ENCODE data around the gene ANAPC4.
A peak's percentile ranks its signal among the peaks of the same experiment; 100 is the strongest.
"Not testable (repeated sequence)": the region's sequence is repeated elsewhere in the genome, so short reads cannot be mapped to it uniquely, and the experiment has no call there.

ANAPC4 gene

GRCh38 chr4:25376754-25377571 is at the start of gene ANAPC4:
Gene ANAPC4 (plus strand): TSS chr4:25377263. CDS start chr4:25377428, 165 bp downstream.
- peak; percentile 17 to 94 (median 80) for DNase-seq

GRCh38 chr4:25328463-25328862 is 48.6 kb upstream of the ANAPC4 start:
- DNase-seq = not testable (repeated sequence)

GRCh38 chr4:25330335-25330734 is 46.7 kb upstream of the ANAPC4 start:
- no peak for DNase-seq

GRCh38 chr4:25330905-25331808 is 45.9 kb upstream of the ANAPC4 start:
- DNase-seq = peak in 3 of 56 donors; percentile 2 to 3 (median 2)

- no peak for DNase-seq
Measured at GRCh38 chr4:25343671-25344070, 33.4 kb upstream of the ANAPC4 start.

DNA sequence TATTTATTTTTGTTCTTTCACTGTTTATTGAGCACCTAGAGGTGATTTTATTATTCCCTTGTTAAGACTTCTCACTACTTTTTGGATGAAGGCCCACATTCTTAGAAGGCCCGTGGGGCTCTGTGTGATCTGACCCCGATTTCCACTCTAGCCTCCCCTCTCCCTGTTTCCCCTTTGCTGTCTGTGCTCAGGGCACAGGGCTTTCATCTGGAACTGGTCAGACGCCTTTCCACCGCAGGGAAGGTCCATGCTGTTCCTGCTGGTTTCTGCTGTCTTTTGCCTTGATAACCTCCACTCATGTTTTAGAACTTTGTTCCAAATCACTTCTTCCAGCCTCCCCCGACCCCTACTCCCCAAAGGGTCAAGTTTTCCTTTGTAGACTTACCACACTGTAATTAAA is 31.3 kb upstream of the ANAPC4 start:
- DNase-seq = no peak

DNA sequence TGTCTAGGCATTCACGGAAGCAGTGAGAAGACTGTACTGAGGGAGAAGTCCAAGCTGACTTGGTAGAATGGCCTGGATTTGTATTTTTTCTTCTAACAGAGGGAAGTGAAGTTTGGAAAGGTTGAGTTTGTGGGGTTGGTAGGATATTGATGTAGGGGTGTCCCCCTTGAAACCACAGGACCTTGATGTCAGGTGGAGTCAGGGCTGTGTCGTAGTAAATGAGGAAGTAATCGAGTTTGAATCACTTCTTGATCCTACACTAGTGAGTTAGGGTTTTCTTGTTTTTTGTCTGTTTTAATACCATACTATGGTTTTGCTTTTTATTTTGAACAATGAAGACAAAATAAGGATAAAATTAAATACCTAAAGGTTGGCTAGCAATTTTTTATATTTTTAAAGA is 30.1 kb upstream of the ANAPC4 start:
- no peak for DNase-seq

GRCh38 chr4:25347473-25347872 is 29.6 kb upstream of the ANAPC4 start:
- DNase-seq = no peak

- no peak for DNase-seq
Measured at GRCh38 chr4:25347971-25348370, 29.1 kb upstream of the ANAPC4 start.

DNA sequence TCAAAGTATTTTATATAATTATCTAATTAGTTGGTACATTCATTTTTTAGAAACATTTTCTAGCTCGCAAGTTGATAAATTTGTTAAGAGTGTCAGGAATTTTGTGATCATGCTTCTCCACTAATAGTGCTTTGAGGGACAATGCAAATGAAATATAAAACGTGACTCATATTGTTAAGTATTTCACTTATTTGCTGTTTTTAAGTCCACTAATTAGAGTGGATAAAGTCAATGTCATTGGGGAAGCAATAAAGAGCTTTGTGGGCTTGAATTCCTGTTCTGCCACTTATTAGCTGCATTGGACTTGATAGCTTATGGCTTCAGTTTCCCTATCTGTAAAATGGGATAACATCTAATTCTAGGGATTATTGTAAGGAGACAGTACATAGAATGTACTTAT is 26.5 kb upstream of the ANAPC4 start:
- no peak for DNase-seq

- no peak for DNase-seq
Measured at GRCh38 chr4:25351777-25352416, 25.2 kb upstream of the ANAPC4 start.

DNA sequence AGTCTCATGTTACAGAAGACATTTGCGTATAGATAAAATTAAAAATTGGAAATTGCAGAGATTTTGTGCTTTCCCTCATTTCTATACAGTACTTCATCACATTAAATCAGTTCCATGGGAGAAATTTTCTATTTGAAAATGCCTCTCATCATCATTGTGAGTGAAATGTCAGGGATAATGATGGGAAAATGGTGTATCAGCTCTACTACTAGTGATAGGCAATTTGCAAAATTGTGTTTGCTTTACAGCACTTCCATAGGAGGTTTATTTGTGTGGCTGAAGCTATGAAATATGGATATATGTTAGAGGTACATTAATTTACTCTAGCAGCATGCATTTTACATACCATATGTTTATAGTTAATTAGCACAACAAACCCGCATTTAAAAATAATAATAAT is 21.0 kb upstream of the ANAPC4 start:
- no peak for DNase-seq

DNA sequence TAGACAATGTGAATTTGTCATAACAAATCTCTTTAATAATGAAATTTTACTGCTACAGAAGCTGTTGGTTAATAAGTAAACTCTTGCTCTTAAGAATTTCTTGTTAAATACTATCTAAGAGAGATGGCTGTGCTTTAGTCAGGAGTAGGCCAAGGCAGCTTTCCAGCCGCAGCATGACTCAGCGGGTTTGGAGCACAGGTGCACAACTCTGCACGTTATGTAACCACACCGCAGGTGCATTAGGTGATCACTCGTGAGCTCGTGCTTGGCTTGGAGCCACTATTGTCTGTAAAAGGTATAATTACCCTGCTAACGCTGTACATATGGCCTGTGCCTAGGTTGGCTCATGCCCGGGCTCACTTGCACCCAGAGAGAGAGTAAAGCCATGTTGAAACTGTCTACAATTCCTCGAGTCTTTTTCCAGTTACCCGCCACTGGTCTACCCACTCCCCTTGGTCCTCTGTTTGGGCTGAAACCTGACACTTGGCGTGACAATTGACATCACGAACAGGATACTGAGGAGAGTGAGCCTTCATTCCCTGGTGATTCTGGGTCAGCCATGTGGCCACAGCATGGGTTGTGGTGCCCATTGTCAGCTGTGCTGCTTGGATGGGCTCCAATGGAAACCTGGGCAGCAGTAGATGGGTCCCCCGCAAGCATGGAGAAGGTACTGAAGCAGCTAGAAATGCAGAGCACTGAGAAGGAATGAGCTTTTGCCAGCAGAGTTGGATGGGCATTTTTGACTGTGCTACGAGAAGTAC is 18.4 kb upstream of the ANAPC4 start:
- no peak for DNase-seq

GRCh38 chr4:25361253-25361652 is 15.8 kb upstream of the ANAPC4 start:
- no peak for DNase-seq

DNA sequence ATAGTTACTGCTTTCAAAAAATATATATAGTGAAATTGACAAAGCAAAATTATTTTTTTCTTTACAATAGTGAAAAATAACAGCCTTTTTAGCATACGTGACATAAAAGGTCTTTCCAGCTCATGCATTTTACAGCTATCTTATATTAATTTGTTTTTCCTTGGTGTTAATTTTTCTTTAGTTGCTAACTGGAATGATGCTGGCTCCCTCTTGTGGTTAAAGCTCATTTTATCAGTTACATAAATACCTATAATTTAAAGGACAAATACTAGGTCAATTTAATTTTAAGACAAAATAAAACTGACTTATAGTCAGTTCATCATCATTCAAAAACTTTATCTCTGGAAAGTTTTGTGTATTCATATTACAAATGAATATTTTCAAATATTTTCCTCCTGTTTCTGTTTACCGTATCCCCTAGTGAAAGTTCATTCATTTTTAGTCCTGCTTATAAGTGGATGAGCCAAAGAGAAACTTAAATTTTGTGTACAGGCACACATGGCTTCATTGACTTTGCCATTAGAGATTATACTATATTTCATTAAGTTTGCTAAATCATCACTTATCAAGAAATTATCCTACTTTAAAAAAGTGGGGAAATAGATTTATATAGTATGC is 9.9 kb upstream of the ANAPC4 start:
- DNase-seq = no peak

DNA sequence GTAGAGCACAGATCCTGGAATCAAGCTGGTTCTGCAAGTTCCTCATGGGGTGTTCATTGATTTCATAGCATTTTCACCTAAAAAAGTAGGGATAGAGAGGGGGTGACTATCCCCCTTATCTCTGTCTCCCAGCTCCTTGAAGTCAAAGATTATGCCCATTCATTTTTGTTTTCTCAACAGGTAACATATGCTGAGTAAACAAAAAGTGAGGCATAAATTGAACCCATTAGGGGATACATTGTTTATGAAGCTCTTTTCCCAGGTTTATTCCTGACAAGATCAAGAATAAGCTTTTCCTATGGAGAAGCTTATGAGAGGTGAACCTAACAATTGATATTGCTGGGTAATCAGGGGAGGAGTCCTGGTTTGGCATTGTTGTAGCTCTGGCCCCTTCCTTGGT is 9.2 kb upstream of the ANAPC4 start:
- DNase-seq = no peak

- DNase-seq = no peak
Measured at GRCh38 chr4:25368315-25368714, 8.7 kb upstream of the ANAPC4 start.

DNA sequence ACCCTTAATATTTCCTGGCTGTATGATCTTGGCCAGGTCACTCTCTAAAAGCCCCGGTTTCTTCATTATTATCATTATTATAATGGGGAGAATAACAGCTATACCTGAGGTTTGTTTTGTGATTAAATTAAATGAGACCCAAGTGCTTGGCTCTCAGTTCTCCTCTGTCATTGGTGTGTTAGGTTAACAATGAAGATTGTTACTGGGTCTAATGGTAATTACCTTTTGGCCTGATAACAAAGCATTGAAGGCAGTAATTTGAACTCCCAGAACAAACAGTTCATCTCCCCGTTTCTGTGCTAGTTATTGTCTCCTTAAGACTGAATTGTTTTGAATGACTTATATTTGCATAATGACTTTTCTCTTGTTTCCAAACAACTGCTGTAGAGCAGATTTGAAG is 6.8 kb upstream of the ANAPC4 start:
- DNase-seq = no peak

DNA sequence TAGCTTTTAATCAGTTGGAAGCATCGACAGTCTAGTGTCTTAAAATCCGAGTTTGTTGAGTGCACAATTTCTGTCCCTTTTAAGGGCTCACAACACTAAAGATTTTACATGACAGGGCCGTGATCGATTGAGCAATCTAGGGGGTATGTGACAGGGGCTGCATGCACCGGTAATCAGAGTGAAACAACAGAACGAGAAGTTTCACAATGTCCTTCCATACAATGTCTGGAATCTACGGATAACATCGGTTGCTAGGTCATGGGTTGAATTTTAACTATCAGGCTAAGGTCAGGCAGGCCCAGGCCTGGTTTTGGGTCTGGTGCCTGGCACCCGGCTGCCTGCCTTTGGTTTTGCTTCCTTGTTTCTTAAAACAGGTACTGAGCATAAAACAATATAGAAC is 4.5 kb upstream of the ANAPC4 start:
- not testable (repeated sequence) for DNase-seq

DNA sequence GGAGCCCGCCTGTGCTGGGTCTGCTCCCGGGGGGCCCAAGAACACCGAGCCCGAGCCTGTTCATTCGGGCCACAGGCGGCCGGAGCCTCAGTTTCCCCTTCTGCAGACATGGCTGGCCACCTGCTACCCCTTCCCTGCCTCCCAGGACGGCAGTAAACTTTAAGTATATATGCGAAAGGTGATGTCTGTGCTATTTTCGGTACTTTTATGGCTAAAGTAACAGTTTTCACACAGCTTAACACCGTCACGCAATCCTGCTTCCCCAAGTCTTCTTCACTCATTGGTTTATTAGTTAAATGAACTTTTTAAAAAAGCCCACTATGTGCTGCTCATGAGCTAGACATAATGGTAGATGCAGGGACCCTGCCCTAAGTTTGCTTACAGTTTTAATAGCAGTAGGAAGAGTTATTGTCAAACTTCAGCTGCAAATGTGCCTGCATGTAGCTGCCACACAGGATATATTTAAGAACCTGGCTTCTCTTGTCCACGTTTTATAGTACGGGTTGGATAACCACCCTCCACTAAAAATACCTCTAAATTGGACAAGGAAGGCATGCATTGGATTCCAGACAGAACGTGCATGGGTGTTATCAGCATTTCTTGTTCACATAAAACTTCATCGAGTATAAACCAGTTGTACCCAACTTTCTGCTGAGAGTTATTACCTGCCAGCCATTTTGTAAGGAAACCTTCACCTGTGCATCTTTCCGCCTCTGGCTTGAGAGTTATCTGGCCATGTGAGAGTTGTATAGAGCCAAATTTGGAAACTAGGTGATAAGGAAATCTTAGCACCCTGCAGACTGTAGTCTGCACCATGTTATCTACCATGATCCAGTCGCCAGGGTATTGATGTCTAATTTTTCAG is 741 bp downstream of the ANAPC4 start:
- DNase-seq = no peak
